GM04504 (cell line): ENCODE results near the gene S100A7.
"Not testable (repeated sequence)": the region's sequence is repeated elsewhere in the genome, so short reads cannot be mapped to it uniquely, and the experiment has no call there.

Source experiments
- DNase-seq: peaks from one replicate; pipeline ENCODE4 v3.0.0-alpha.2; 2012; ENCODE audit warnings: low read depth

The S100A7 gene

GRCh38 chr1:153431002-153431401 lies 29.4 kb downstream of the S100A7 start:
- no peak for DNase-seq

DNA sequence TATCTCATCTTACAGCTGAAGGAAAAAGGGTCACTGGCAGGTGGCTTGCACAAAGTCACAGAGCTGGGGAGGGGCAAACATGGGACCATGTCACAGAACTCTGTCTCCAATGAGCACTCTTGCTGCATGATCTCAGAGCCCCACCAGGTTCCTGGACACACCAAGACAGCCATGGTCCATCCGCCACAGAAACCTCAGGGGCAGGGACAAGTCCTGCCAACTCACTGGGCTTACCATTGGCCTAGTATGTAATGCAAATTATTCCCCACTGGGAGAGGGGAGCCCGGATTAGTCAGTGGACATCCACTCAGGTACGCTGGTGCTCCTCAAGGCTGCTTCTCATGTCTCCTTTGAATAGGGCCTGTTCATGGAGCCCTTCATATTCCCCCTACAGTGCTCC lies 29.9 kb downstream of the S100A7 start:
- DNase-seq = no peak

- no peak for DNase-seq
These were observed 30.3 kb downstream of the S100A7 start for GRCh38 chr1:153430166-153430553.

DNA sequence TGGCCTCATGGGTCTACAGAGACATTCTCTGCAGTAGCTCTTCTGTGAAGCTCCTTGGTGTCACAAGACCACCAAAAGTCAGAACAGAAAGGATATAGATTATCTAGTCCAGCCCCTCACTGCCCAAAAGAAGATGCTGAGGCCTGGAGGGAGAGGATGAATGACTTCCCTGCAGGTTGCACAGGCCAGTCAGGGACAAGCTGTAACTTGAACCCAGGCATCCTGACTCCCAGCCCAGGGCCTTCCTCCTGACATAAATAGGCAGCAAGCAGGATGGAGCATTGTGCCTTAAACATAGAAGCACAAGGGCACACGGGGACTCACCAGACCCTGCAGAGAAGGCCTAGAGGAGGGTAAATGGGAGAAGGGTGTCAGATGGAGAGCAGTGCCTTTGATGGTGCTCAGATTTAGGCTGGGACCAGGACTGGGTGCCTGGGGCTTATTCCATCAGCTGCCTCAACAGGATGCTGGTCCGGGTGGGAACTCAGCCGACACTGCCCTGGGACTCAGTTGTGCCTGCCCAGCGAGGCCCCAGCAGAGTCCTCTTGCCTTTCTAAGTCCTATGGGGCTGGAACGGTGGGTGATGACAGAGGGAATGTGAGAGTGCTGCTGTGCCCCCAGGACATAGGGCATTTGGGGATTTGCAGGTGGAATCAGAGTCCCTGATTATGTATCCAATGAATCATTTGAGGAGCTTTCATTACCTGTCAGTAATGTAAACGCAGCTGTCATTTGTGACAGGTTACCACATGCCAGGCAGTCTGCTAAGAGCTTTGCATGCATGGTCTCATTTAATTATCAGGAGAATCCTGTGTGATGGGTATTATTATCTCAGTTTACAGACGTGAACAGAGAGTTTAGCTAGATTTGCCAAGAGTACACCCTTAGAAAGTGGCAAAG lies 30.9 kb downstream of the S100A7 start:
- DNase-seq = no peak

DNA sequence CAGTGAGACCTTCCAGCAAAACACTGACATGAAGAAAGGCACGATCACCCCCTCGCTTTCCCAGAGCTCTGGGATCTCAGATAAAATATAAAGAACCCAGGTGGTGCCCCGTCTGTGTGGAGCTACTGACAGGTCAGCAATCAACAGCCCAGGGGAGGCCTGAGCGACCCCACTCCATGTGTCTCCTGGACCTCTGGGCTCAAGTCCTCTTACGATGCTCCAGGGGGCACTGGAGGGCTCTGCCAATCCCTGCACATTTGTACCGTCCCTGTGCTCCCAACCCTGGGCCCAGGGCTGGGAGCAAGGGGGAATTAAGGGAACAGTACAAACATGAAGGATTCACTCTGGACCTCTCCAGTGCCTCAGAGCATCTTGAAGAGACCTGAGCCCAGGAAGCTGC lies 31.7 kb downstream of the S100A7 start:
- no peak for DNase-seq

DNA sequence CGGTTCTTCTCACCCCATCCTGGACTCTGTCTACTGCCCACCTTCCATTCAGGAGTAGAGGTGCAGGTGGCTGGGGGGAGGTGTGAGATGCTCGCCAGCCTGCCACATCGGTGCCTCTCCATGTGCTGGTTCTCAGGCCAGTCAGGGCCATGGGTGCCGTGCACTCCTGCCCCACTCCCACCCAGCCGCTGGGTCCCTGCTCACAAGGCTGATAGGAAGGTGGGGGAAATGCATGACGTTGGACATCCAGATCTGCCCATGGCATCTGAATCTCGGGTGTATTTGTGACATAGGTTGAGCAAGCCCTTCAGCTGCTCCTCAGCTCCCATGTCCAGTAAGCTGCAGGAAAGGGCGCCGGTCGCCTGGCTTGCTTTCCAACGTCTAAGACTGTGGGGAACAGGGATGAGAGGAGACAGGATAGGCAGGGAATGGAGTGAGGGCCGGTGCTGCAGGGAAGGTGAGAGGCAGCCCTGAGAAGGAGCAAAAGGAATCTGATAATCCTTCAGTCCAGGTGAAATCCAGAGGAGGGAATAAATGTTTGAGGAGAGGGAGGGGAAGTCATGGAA lies 32.3 kb downstream of the S100A7 start:
- no peak for DNase-seq

- DNase-seq = no peak
These were observed 33.6 kb downstream of the S100A7 start for GRCh38 chr1:153426809-153427208.

GRCh38 chr1:153422450-153423068 lies 37.9 kb downstream of the S100A7 start:
- DNase-seq = peak; percentile 20

- no peak for DNase-seq
These were observed 40.1 kb downstream of the S100A7 start for GRCh38 chr1:153420306-153420705.

- DNase-seq = not testable (repeated sequence)
These were observed 41.0 kb downstream of the S100A7 start for GRCh38 chr1:153419436-153419793.

DNA sequence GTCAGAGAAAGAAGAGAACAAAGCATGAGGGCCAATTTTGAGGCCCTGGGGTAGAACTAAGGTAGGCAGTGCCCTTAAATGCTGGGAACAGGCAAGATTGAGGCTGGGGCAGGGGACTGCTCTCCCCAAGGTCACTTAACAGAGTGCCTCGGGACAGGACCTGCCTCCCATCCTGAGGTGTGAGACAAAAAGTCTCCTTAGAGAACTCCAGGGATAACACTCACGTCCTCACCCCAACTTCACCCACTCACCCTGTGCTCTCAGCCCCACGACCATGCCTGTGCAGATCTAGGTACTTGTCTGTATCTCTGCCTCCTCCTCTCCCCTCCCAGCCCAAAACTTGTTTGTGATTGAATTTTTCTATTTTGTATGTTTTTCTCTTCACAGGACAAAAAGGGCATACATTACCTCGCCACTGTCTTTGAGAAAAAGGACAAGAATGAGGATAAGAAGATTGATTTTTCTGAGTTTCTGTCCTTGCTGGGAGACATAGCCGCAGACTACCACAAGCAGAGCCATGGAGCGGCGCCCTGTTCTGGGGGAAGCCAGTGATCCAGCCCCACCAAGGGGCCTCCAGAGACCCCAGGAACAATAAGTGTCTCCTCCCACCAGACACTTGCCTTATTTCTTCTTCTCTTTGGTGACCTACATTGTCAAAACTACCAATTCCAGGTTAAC lies 41.6 kb downstream of the S100A7 start:
- DNase-seq = not testable (repeated sequence)

GRCh38 chr1:153417136-153417888 lies 43.1 kb downstream of the S100A7 start:
- no peak for DNase-seq

GRCh38 chr1:153415850-153416570 lies 44.4 kb downstream of the S100A7 start, which contains the start of gene S100A7A:
S100A7A (plus strand) TSS chr1:153416520; CDS start chr1:153418083, 1,563 bp downstream.
- DNase-seq = no peak

DNA sequence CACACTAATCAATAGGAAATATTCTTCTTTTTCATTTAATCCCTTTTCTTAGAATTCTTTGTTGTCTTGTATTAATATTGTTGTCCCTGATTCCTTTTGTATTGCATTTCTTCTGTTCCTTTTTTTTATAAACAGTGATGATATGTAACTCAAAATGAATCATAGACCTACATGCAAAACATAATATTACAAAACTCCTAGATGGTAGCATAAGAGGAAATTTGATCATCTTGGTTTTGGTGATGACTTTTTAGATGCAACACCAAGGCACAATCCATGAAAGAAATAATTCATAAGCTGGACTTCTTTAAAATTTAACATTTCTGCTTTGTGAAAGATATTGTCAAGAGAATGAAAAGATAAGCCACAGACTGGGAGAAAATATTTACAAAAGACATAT lies 46.5 kb downstream of the S100A7 start:
- DNase-seq = not testable (repeated sequence)
